Peyer's patch (tissue), 4 donors: ENCODE data around the gene CERT1.

Experiments used
- POLR2A ChIP-seq, 2 donors: fragments of 450-650 bp; IDR thresholded peaks; one replicate each; pipeline ENCODE4 v1.5.1; 2017; ENCODE audit warnings: antibody characterized with exemption in 2 of 2, mild to moderate bottlenecking in 2 of 2, moderate library complexity in 2 of 2
- TF ChIP-seq, protein P1 (sequence below), 6 experiments: fragments of 450-650 bp in 4 of 6; fragments of 200-600 bp in 2 of 6; sonication (generic) in 1 of 6; IDR thresholded peaks; one replicate each; pipeline ENCODE4 v1.5.1; 2017 to 2019; ENCODE audit warnings: antibody characterized with exemption in 6 of 6, mild to moderate bottlenecking in 3 of 6, moderate library complexity in 1 of 6

GRCh38 chr5:75512383-75513074 is 1.1 kb upstream of the CERT1 start:
- TF ChIP-seq, protein P1, sequence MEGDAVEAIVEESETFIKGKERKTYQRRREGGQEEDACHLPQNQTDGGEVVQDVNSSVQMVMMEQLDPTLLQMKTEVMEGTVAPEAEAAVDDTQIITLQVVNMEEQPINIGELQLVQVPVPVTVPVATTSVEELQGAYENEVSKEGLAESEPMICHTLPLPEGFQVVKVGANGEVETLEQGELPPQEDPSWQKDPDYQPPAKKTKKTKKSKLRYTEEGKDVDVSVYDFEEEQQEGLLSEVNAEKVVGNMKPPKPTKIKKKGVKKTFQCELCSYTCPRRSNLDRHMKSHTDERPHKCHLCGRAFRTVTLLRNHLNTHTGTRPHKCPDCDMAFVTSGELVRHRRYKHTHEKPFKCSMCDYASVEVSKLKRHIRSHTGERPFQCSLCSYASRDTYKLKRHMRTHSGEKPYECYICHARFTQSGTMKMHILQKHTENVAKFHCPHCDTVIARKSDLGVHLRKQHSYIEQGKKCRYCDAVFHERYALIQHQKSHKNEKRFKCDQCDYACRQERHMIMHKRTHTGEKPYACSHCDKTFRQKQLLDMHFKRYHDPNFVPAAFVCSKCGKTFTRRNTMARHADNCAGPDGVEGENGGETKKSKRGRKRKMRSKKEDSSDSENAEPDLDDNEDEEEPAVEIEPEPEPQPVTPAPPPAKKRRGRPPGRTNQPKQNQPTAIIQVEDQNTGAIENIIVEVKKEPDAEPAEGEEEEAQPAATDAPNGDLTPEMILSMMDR (IDR thresholded peaks at IDR 0.05) = no peak
- no peak for TF ChIP-seq POLR2A (IDR thresholded peaks at IDR 0.05)
